Tibial nerve (tissue), 4 donors: Measurements from ENCODE around the gene RPP14. TPM values are rescaled to one million over a fixed set of nuclear protein-coding genes. Genes with fewer than 3 reads are reported as not detected.
"Not testable (repeated sequence)": the region's sequence is repeated elsewhere in the genome, so short reads cannot be mapped to it uniquely, and the experiment has no call there.

Experiments
- DNase-seq, 2 donors: peaks; one replicate each; pipeline ENCODE4 v3.0.0-alpha.2; 2019; ENCODE audit warnings: low spot score in 2 of 2
- H3K27ac ChIP-seq, 4 donors: fragments of 200-600 bp; sonication (generic) in 3 of 4; one replicate each; pipeline ENCODE4 v1.5.1; 2017 to 2019; ENCODE audit warnings: mild to moderate bottlenecking in 1 of 4
- H3K27me3 ChIP-seq, 2 donors: fragments of 200-600 bp; sonication (generic) in 1 of 2; one replicate each; pipeline versions ENCODE4 v1.5.1 to v1.6.0; 2017 to 2019
- H3K36me3 ChIP-seq, 3 donors: fragments of 200-600 bp; sonication (generic); one replicate each; pipeline ENCODE4 v1.5.1; 2018 to 2019
- H3K4me1 ChIP-seq, 4 donors: fragments of 200-600 bp; sonication (generic) in 3 of 4; one replicate each; pipeline ENCODE4 v1.5.1; 2017 to 2019
- H3K4me3 ChIP-seq, 4 donors: fragments of 200-600 bp; sonication (generic) in 3 of 4; one replicate each; pipeline ENCODE4 v1.5.1; 2017 to 2019; ENCODE audit warnings: mild to moderate bottlenecking in 1 of 4, moderate library complexity in 1 of 4
- H3K9me3 ChIP-seq, 4 donors: fragments of 200-600 bp; sonication (generic) in 3 of 4; one replicate each; pipeline ENCODE4 v1.5.1; 2017 to 2019
- CTCF ChIP-seq, 5 experiments: fragments of 200-600 bp in 3 of 5; fragments of 450-650 bp in 2 of 5; sonication (generic) in 3 of 5; IDR thresholded peaks; one replicate each; pipeline ENCODE4 v1.5.1; 2016 to 2019; ENCODE audit warnings: antibody characterized with exemption in 5 of 5, mild to moderate bottlenecking in 3 of 5, moderate library complexity in 2 of 5
- EP300 ChIP-seq, 2 donors: sonication (generic); formaldehyde crosslinking; IDR thresholded peaks; one replicate each; pipeline ENCODE4 v1.6.1; 2017; ENCODE audit warnings: antibody characterized with exemption in 2 of 2, mild to moderate bottlenecking in 1 of 2
- POLR2A ChIP-seq, 2 donors: fragments of 450-650 bp; IDR thresholded peaks; one replicate each; pipeline ENCODE4 v1.6.1; 2017; ENCODE audit warnings: antibody characterized with exemption in 2 of 2, mild to moderate bottlenecking in 2 of 2, moderate library complexity in 2 of 2
- WGBS, 2 donors: methylation state at CpG; one replicate each; pipeline ENCODE4 v1.1.5; 2018; 5-methylcytosine and 5-hydroxymethylcytosine counted together
- total RNA-seq, 4 donors: library from RNA; depleted of rRNA; stranded (reverse); fragments of >200 nt; gene quantifications; one replicate each; pipeline ENCODE4 v1.1.0, GENCODE V29; 2016

RPP14 gene
- total RNA-seq, 4 donors from 2014 or later = 5.7 to 14.0 (median 8.6) TPM

- H3K4me3 ChIP-seq = no peak overlapping the region
- H3K36me3 ChIP-seq = peaks cover 0 to 46% (median 0%) of the 10 kb centered on the region in 3 donors
- H3K4me1 ChIP-seq = no peaks in the 10 kb centered on the region
- no peaks in the 10 kb centered on the region for H3K27me3 ChIP-seq
- H3K27ac ChIP-seq = no peak overlapping the region
- no peaks in the 10 kb centered on the region for H3K9me3 ChIP-seq
- no peak for DNase-seq
- WGBS, 2 donors = 85 to 87% methylated on average over 6 of the region's 6 CpGs
- TF ChIP-seq EP300 (IDR thresholded peaks at IDR 0.05) = no peak
- no peak for TF ChIP-seq CTCF (IDR thresholded peaks at IDR 0.05)
- no peak for TF ChIP-seq POLR2A (IDR thresholded peaks at IDR 0.05)
Measured at GRCh38 chr3:58260733-58261132, 45.3 kb upstream of the RPP14 start.

GRCh38 chr3:58261954-58262666 lies 43.9 kb upstream of the RPP14 start:
- H3K4me1 ChIP-seq = no peaks in the 10 kb centered on the region
- DNase-seq = no peak
- WGBS, 2 donors = 80 to 86% methylated on average over 3 of the region's 3 CpGs
- TF ChIP-seq EP300 (IDR thresholded peaks at IDR 0.05) (no peak), CTCF (IDR thresholded peaks at IDR 0.05) (no peak), POLR2A (IDR thresholded peaks at IDR 0.05) (no peak)
- H3K9me3 ChIP-seq = no peaks in the 10 kb centered on the region
- peaks cover 0 to 40% (median 0%) of the 10 kb centered on the region in 3 donors for H3K36me3 ChIP-seq
- H3K27me3 ChIP-seq = no peaks in the 10 kb centered on the region
- H3K4me3 ChIP-seq = no peak overlapping the region
- no peak overlapping the region for H3K27ac ChIP-seq

GRCh38 chr3:58266577-58266976 lies 39.5 kb upstream of the RPP14 start:
- 78 to 88% methylated on average over 1 of the region's 1 CpG for WGBS, 2 donors
- Histone ChIP-seq H3K4me3 (no peak overlapping the region), H3K9me3 (no peaks in the 10 kb centered on the region), H3K27me3 (no peaks in the 10 kb centered on the region), H3K36me3 (peaks cover 0 to 39% (median 0%) of the 10 kb centered on the region in 3 donors), H3K27ac (no peak overlapping the region), H3K4me1 (no peaks in the 10 kb centered on the region)
- no peak for TF ChIP-seq EP300 (IDR thresholded peaks at IDR 0.05)
- TF ChIP-seq POLR2A (IDR thresholded peaks at IDR 0.05) = no peak
- no peak for TF ChIP-seq CTCF (IDR thresholded peaks at IDR 0.05)
- DNase-seq = no peak

GRCh38 chr3:58267543-58267942 lies 38.5 kb upstream of the RPP14 start:
- DNase-seq, H3K4me3 ChIP-seq, H3K27me3 ChIP-seq, H3K27ac ChIP-seq, H3K4me1 ChIP-seq, H3K9me3 ChIP-seq: not testable (repeated sequence)
- peaks cover 0 to 39% (median 0%) of the 10 kb centered on the region in 3 donors for H3K36me3 ChIP-seq
- 89 to 100% methylated on average over 1 of the region's 1 CpG for WGBS, 2 donors

GRCh38 chr3:58269356-58269755 lies 36.7 kb upstream of the RPP14 start:
- 91 to 94% methylated on average over 2 of the region's 2 CpGs for WGBS, 2 donors
- no peaks in the 10 kb centered on the region for H3K9me3 ChIP-seq
- no peaks in the 10 kb centered on the region for H3K27me3 ChIP-seq
- H3K4me3 ChIP-seq = no peak overlapping the region
- no peak for TF ChIP-seq CTCF (IDR thresholded peaks at IDR 0.05)
- no peak for TF ChIP-seq EP300 (IDR thresholded peaks at IDR 0.05)
- no peak for TF ChIP-seq POLR2A (IDR thresholded peaks at IDR 0.05)
- no peak overlapping the region for H3K27ac ChIP-seq
- DNase-seq = no peak
- peaks cover 0 to 50% (median 0%) of the 10 kb centered on the region in 3 donors for H3K36me3 ChIP-seq
- peaks cover 0 to 9% (median 4%) of the 10 kb centered on the region in 4 donors for H3K4me1 ChIP-seq
